Measurements from ENCODE around the gene ITPR1. TPM values are rescaled to one million over a fixed set of nuclear protein-coding genes. Genes with fewer than 3 reads are reported as not detected.

ITPR1 gene
- total and polyA plus RNA-seq, 5 donors from 2014 or later: 6.9 to 97.5 (median 9.5) TPM

DNA sequence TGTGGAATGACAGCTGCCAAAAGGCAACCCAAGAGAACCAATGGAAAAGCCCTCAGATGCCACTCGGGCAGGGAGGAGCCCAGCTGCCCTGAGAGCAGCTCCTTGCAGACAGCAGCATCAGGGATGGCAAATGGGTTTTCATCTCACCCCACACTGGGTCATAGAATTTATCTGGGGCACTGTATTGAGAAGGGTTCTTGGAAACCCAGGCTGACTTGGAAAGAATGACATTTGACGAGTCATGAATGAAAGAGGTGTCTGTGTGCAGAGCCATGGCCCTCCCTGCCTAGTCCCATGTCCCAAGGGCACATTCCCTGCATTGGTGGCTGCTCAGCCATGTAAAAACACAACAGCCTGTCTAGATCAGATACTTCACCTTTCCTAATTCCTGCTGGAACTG, 328.2 kb downstream of the ITPR1 start:
- no peak for DNase-seq
- Mint-ChIP-seq H3K4me3 (peak overlapping the region in 1 of 4 donors; percentile 36), H3K36me3 (peaks cover 51% of the 10 kb centered on the region), H3K27ac (peak overlapping the region; percentile 85 to 95 (median 93)), H3K9me3 (peaks cover 0 to 8% (median 0%) of the 10 kb centered on the region in 7 donors), H3K4me1 (peaks cover 30 to 58% (median 52%) of the 10 kb centered on the region in 4 donors), H3K27me3 (no peaks in the 10 kb centered on the region)
- Histone ChIP-seq H3K27me3 (ENCODE audit: control insufficient read depth, insufficient read depth, low read length) (no peaks in the 10 kb centered on the region), H3K36me3 (ENCODE audit: control insufficient read depth, insufficient read depth, low read length) (peaks cover 17% of the 10 kb centered on the region), H3K9me3 (ENCODE audit: control insufficient read depth in 2 of 2, low read length in 2 of 2) (no peaks in the 10 kb centered on the region), H3K4me3 (ENCODE audit: low read depth, low read length) (peak overlapping the region; percentile 48), H3K27ac (ENCODE audit: insufficient read depth, low read length, poor library complexity, severe bottlenecking) (peak overlapping the region; percentile 70), H3K4me1 (ENCODE audit: control insufficient read depth, insufficient read depth, low read length, poor library complexity, severe bottlenecking) (peaks cover 34% of the 10 kb centered on the region)
- ATAC-seq (ENCODE audit: low read depth in 2 of 2): no peak

DNA sequence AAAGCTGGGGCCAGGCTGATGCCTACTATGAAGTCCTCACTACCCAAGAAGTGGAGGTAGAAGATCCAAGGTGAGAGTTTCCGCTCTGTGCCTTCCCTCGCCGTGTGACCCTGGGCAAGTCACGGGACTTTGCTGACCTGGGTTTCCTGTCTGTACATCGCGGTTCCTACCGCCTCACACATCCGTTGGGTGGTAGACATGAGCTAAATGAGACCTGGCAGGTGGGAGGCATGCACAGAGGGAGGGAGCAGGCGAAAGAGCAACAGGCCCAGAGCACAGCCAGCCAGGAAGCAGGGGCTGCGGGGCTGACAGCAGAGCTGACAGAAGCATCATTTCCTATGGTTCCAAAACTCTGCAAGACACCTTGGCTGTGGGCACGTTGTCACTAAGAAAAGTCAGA, 328.8 kb downstream of the ITPR1 start:
- H3K4me3 ChIP-seq (ENCODE audit: low read depth, low read length): peak overlapping the region; percentile 48
- Mint-ChIP-seq H3K9me3 (peaks cover 0 to 7% (median 0%) of the 10 kb centered on the region in 7 donors), H3K36me3 (peaks cover 50% of the 10 kb centered on the region), H3K27ac (peak overlapping the region; percentile 85 to 95 (median 93)), H3K27me3 (no peaks in the 10 kb centered on the region), H3K4me3 (peak overlapping the region; percentile 22 to 50 (median 42)), H3K4me1 (peaks cover 30 to 65% (median 57%) of the 10 kb centered on the region in 4 donors)
- no peaks in the 10 kb centered on the region for H3K27me3 ChIP-seq (ENCODE audit: control insufficient read depth, insufficient read depth, low read length)
- peak overlapping the region; percentile 70 for H3K27ac ChIP-seq (ENCODE audit: insufficient read depth, low read length, poor library complexity, severe bottlenecking)
- peaks cover 14% of the 10 kb centered on the region for H3K36me3 ChIP-seq (ENCODE audit: control insufficient read depth, insufficient read depth, low read length)
- H3K4me1 ChIP-seq (ENCODE audit: control insufficient read depth, insufficient read depth, low read length, poor library complexity, severe bottlenecking): peaks cover 41% of the 10 kb centered on the region
- ATAC-seq (ENCODE audit: low read depth in 2 of 2) (peak; percentile 97), DNase-seq (peak; percentile 55 to 96 (median 81))
- no peaks in the 10 kb centered on the region for H3K9me3 ChIP-seq (ENCODE audit: control insufficient read depth in 2 of 2, low read length in 2 of 2)

DNA sequence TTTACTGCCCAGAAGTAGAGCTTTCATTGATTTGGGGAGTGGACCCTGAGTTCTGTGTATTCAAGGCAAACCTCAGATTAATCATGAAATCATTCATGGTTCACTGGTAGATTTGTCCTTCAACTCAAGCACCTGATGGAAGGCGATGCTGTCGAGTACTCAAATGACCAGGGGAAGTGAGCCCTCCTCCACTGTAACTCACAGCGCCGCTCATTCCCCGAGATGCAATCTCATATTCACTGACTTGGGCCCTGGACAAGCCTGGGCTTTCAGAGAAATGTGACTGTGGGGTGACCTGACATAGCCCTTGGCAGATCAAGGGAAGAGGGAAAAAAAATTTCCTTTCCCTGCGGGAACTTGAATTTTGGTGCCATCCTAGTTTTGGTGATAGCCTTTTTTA, 329.4 kb downstream of the ITPR1 start:
- Histone ChIP-seq H3K27ac (ENCODE audit: insufficient read depth, low read length, poor library complexity, severe bottlenecking) (peak overlapping the region; percentile 70), H3K36me3 (ENCODE audit: control insufficient read depth, insufficient read depth, low read length) (peaks cover 11% of the 10 kb centered on the region), H3K9me3 (ENCODE audit: control insufficient read depth in 2 of 2, low read length in 2 of 2) (no peaks in the 10 kb centered on the region), H3K27me3 (ENCODE audit: control insufficient read depth, insufficient read depth, low read length) (no peaks in the 10 kb centered on the region), H3K4me3 (ENCODE audit: low read depth, low read length) (peak overlapping the region; percentile 48), H3K4me1 (ENCODE audit: control insufficient read depth, insufficient read depth, low read length, poor library complexity, severe bottlenecking) (peaks cover 42% of the 10 kb centered on the region)
- no peaks in the 10 kb centered on the region for H3K27me3 Mint-ChIP-seq
- H3K27ac Mint-ChIP-seq: peak overlapping the region; percentile 85 to 95 (median 93)
- no peak for ATAC-seq (ENCODE audit: low read depth in 2 of 2)
- peaks cover 0 to 1% (median 0%) of the 10 kb centered on the region in 7 donors for H3K9me3 Mint-ChIP-seq
- H3K36me3 Mint-ChIP-seq: peaks cover 50% of the 10 kb centered on the region
- DNase-seq: no peak
- H3K4me3 Mint-ChIP-seq: peak overlapping the region in 3 of 4 donors; percentile 36 to 50 (median 48)
- H3K4me1 Mint-ChIP-seq: peaks cover 36 to 71% (median 62%) of the 10 kb centered on the region in 4 donors

DNA sequence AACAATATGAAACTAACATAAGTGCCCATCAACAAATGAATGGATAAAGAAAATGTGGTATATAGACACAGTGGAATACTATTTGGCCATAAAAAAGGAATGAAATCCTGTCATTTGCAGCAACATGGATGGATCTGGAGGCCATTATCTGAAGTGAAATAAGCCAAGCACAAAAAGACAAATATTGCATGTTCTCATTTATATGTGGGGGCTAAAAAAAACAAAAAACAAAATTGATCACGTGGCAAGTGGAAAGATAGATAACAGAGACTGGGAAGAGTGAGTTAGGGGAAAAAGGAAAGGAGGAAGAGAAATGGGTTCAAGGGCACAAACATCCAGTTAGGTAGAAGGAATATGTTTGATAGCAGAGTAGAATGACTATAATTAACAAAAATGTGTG, 330.2 kb downstream of the ITPR1 start:
- H3K27me3 Mint-ChIP-seq: no peaks in the 10 kb centered on the region
- ATAC-seq (ENCODE audit: low read depth in 2 of 2) (no peak), DNase-seq (no peak)
- H3K27ac Mint-ChIP-seq: peak overlapping the region; percentile 55 to 95 (median 93)
- Histone ChIP-seq H3K4me1 (ENCODE audit: control insufficient read depth, insufficient read depth, low read length, poor library complexity, severe bottlenecking) (peaks cover 44% of the 10 kb centered on the region), H3K27ac (ENCODE audit: insufficient read depth, low read length, poor library complexity, severe bottlenecking) (no peak overlapping the region), H3K27me3 (ENCODE audit: control insufficient read depth, insufficient read depth, low read length) (no peaks in the 10 kb centered on the region), H3K9me3 (ENCODE audit: control insufficient read depth in 2 of 2, low read length in 2 of 2) (no peaks in the 10 kb centered on the region), H3K36me3 (ENCODE audit: control insufficient read depth, insufficient read depth, low read length) (peaks cover 4% of the 10 kb centered on the region), H3K4me3 (ENCODE audit: low read depth, low read length) (no peak overlapping the region)
- peak overlapping the region in 1 of 4 donors; percentile 36 for H3K4me3 Mint-ChIP-seq
- H3K4me1 Mint-ChIP-seq: peaks cover 36 to 79% (median 67%) of the 10 kb centered on the region in 4 donors
- H3K9me3 Mint-ChIP-seq: no peaks in the 10 kb centered on the region
- peaks cover 48% of the 10 kb centered on the region for H3K36me3 Mint-ChIP-seq

DNA sequence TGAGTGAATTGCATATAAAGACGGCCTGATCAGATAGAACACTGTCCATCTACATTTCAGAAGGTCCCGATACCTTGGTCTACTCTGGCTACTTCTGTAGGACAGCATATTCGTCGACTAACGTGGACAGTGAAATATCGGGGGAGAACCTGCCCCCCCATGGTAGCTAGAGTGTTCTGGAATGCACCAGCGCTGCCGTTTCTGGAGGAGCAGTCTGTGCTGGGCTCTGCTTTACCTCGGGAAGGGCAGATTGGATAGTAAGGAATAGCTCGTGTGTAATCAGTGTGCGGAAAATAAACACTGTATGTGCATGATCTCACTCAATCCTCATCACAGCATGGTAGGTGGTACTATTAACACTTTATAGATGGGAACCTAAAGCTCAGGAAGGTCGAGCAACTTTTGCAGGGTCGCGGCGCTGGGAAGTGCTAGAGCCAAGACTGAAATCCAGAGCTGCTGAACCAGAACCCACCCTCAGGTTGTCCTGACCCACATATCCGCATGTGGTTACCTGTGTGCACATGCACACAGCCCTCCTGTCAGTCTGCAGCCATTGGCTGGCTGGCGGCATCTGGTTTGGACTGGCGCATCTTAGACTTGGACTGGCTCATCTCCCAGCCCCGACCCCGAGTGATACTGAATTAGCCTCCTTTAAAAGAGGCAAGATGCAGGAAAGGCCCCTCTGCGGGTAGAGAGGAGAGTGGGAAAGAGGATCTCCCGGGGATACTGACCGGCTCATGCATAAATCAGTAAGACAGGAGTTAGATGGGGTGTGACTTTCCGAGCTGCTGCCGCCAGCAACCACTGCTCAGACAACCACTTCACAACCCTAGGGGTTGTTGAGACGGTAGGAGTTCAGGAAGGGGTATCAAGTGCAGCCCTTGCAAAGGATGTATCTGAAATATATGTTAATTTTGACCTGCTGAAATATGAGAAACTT, 331.1 kb downstream of the ITPR1 start:
- Histone ChIP-seq H3K27me3 (ENCODE audit: control insufficient read depth, insufficient read depth, low read length) (no peaks in the 10 kb centered on the region), H3K9me3 (ENCODE audit: control insufficient read depth in 2 of 2, low read length in 2 of 2) (no peaks in the 10 kb centered on the region), H3K4me1 (ENCODE audit: control insufficient read depth, insufficient read depth, low read length, poor library complexity, severe bottlenecking) (peaks cover 53% of the 10 kb centered on the region), H3K27ac (ENCODE audit: insufficient read depth, low read length, poor library complexity, severe bottlenecking) (no peak overlapping the region), H3K4me3 (ENCODE audit: low read depth, low read length) (no peak overlapping the region), H3K36me3 (ENCODE audit: control insufficient read depth, insufficient read depth, low read length) (no peaks in the 10 kb centered on the region)
- Mint-ChIP-seq H3K4me1 (peaks cover 39 to 87% (median 75%) of the 10 kb centered on the region in 4 donors), H3K9me3 (no peaks in the 10 kb centered on the region), H3K36me3 (peaks cover 44% of the 10 kb centered on the region), H3K27me3 (no peaks in the 10 kb centered on the region), H3K4me3 (peak overlapping the region in 2 of 4 donors; percentile 49 to 88), H3K27ac (peak overlapping the region; percentile 94 to 99 (median 94))
- DNase-seq: no peak
- no peak for ATAC-seq (ENCODE audit: low read depth in 2 of 2)

DNA sequence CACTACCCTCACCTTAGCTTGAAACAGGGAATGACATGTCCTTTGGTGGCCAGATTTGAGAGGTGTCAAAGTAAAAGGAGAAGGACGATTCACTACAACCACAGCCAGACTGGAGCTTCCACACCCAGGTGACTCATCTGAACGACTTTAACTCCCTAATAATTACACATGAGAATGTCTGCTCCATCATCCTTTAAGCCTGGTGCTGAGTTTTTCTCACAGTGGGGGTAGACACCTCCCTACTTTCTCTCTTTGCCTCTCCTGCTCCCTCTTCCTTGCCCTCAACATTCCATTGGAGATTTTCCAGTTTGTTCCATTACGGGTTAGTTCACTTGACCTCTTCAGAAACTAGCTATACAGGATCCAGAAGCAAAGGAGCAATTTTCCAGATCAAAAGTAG, 331.8 kb downstream of the ITPR1 start:
- H3K9me3 Mint-ChIP-seq: no peaks in the 10 kb centered on the region
- Histone ChIP-seq H3K4me3 (ENCODE audit: low read depth, low read length) (peak overlapping the region; percentile 66), H3K4me1 (ENCODE audit: control insufficient read depth, insufficient read depth, low read length, poor library complexity, severe bottlenecking) (peaks cover 58% of the 10 kb centered on the region), H3K36me3 (ENCODE audit: control insufficient read depth, insufficient read depth, low read length) (no peaks in the 10 kb centered on the region), H3K27me3 (ENCODE audit: control insufficient read depth, insufficient read depth, low read length) (no peaks in the 10 kb centered on the region), H3K9me3 (ENCODE audit: control insufficient read depth in 2 of 2, low read length in 2 of 2) (no peaks in the 10 kb centered on the region), H3K27ac (ENCODE audit: insufficient read depth, low read length, poor library complexity, severe bottlenecking) (no peak overlapping the region)
- no peak for DNase-seq
- H3K36me3 Mint-ChIP-seq: peaks cover 44% of the 10 kb centered on the region
- H3K27ac Mint-ChIP-seq: peak overlapping the region; percentile 94 to 99 (median 94)
- H3K4me3 Mint-ChIP-seq: peak overlapping the region in 2 of 4 donors; percentile 83 to 88
- peaks cover 39 to 93% (median 77%) of the 10 kb centered on the region in 4 donors for H3K4me1 Mint-ChIP-seq
- ATAC-seq (ENCODE audit: low read depth in 2 of 2): no peak
- no peaks in the 10 kb centered on the region for H3K27me3 Mint-ChIP-seq

DNA sequence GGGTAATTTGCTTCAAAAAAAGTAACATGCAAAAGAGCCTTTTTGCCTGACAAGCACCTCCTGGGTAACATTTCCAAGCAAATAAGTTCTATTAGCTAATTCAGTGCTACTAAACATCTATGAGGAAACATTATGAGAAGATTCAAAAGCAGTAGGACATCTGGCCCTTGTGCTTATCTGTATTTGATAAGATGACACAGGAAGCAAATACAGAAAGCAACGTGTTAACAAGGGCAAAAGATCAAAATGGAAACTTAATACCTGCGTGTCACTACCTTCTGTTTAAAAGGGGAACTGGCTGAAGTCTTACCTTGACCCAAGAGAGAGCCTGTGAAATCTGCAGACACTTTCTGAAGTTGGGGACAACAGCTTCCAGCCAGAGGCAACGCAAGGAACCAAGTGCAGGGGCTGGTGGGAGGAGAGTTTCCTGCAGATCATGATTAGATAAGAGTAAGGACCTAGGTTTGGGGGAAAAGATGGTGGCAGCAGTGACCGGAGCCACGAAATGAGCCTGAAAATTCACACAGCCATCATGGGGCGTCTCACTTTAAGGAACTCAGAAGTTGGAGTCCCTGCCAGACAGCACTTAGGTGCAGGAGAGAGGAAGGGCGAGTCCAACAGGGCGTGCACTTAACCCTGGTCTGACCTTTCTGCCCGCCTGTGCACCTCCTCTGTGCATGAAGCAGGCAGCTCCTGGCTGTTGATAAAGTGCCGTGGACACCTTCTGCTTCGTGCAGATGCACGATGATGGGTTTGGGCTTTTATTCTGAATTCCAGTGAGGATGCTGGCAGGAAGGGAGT, 332.5 kb downstream of the ITPR1 start:
- peak overlapping the region; percentile 25 for H3K27ac ChIP-seq (ENCODE audit: insufficient read depth, low read length, poor library complexity, severe bottlenecking)
- H3K27me3 ChIP-seq (ENCODE audit: control insufficient read depth, insufficient read depth, low read length): no peaks in the 10 kb centered on the region
- Mint-ChIP-seq H3K4me3 (peak overlapping the region; percentile 77 to 88 (median 80)), H3K4me1 (peaks cover 38 to 95% (median 81%) of the 10 kb centered on the region in 4 donors), H3K9me3 (no peaks in the 10 kb centered on the region), H3K36me3 (peaks cover 40% of the 10 kb centered on the region), H3K27ac (peak overlapping the region; percentile 94 to 99 (median 94)), H3K27me3 (no peaks in the 10 kb centered on the region)
- H3K36me3 ChIP-seq (ENCODE audit: control insufficient read depth, insufficient read depth, low read length): no peaks in the 10 kb centered on the region
- DNase-seq: peak in 1 of 3 donors; percentile 88
- H3K4me3 ChIP-seq (ENCODE audit: low read depth, low read length): peak overlapping the region; percentile 66
- H3K4me1 ChIP-seq (ENCODE audit: control insufficient read depth, insufficient read depth, low read length, poor library complexity, severe bottlenecking): peaks cover 65% of the 10 kb centered on the region
- no peaks in the 10 kb centered on the region for H3K9me3 ChIP-seq (ENCODE audit: control insufficient read depth in 2 of 2, low read length in 2 of 2)
- ATAC-seq (ENCODE audit: low read depth in 2 of 2): peak; percentile 21 to 30
